Epithelial cell of proximal tubule (primary cell): ENCODE data around the gene CMAS. TPM values are rescaled to one million over a fixed set of nuclear protein-coding genes. Genes with fewer than 3 reads are reported as not detected.
"Not testable (repeated sequence)": the region's sequence is repeated elsewhere in the genome, so short reads cannot be mapped to it uniquely, and the experiment has no call there.

ENCODE experiments used
- DNase-seq: peaks from one replicate; pipeline ENCODE4 v3.0.0-alpha.2; 2011; ENCODE audit warnings: low read depth
- H3K4me3 ChIP-seq: 2 replicates; pipeline ENCODE4 v1.5.1; 2011; ENCODE audit warnings: low read depth, mild to moderate bottlenecking, low read length
- CTCF ChIP-seq: conservative IDR thresholded peaks from 2 replicates; pipeline ENCODE4 v1.5.1; 2012; ENCODE audit warnings: low read depth, mild to moderate bottlenecking, low read length
- total RNA-seq: library from RNA; depleted of rRNA; stranded (reverse); fragments of >200 nt; gene quantifications from 2 replicates; pipeline ENCODE4 v1.2.3, GENCODE V29; 2015

CMAS gene
- total RNA-seq, 1 donor from 2014 or later = 41.8 TPM

DNA sequence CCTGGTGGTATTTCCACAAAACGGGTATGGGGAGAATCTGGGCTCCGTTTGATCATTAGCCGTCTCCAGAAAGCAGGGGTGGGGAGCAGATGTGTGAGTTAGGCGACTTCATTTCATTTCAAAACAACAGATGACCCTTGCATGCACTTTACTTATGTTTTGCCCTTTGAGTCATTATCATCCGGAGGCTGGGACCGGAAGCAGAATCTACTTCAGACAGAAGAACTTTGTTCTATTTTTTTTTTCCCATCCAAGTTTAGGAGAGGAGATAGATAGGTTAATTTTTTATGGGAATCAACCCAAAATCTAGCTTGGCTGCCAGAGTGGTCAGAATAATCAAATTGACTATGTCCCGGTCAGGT, 31.3 kb upstream of the CMAS start:
- no peak for DNase-seq
- no peak for TF ChIP-seq CTCF
- no peak overlapping the region for H3K4me3 ChIP-seq

GRCh38 chr12:22016982-22017381, 29.0 kb upstream of the CMAS start:
- no peak for DNase-seq
- no peak for TF ChIP-seq CTCF
- H3K4me3 ChIP-seq = no peak overlapping the region

- H3K4me3 ChIP-seq = no peak overlapping the region
- no peak for DNase-seq
Measured at GRCh38 chr12:22018860-22019259, 27.2 kb upstream of the CMAS start.

DNA sequence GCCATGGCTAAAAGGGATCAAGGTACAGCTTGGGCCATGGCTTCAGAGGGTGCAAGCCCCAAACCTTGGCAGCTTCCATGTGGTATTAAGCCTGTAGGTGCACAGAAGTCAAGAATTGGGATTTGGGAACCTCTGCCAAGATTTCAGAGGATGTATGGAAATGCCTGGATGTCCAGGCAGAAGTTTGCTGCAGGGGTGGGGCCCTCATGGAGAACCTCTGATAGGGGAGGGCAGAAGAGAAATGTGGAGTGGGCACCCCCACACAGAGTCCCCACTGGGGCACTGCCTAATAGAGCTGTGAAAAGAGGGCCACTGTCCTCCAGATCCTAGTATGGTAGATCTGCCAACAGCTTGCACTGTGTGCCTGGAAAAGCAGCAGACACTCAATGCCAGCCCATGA, 22.5 kb upstream of the CMAS start:
- not testable (repeated sequence) for DNase-seq, H3K4me3 ChIP-seq

More at GRCh38 chr12:22018860-22019259, 27.2 kb upstream of the CMAS start:
- peak; percentile 46 for TF ChIP-seq CTCF

- TF ChIP-seq CTCF = no peak
- no peak for DNase-seq
- no peak overlapping the region for H3K4me3 ChIP-seq
Measured at GRCh38 chr12:22029491-22029890, 16.5 kb upstream of the CMAS start.

DNA sequence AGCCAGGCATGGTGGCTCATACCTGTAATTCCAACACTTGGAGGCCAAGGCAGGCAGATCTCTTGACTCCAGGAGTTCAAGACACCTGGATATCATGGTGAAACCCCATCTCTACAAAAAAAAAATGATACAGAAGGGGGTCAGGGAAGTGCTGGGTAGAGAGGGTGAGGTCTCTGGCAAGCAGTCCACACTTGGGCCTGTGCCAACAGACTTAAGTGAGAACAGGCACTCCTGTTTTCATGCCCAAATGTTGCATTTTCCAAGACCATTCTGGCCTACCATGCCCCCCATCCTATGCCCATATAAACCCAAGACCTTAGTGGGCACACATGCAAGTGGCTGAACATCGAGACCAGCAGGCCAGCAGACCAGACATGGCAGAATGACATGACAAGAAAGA, 16.0 kb upstream of the CMAS start:
- no peak for DNase-seq
- no peak for TF ChIP-seq CTCF
- no peak overlapping the region for H3K4me3 ChIP-seq

DNA sequence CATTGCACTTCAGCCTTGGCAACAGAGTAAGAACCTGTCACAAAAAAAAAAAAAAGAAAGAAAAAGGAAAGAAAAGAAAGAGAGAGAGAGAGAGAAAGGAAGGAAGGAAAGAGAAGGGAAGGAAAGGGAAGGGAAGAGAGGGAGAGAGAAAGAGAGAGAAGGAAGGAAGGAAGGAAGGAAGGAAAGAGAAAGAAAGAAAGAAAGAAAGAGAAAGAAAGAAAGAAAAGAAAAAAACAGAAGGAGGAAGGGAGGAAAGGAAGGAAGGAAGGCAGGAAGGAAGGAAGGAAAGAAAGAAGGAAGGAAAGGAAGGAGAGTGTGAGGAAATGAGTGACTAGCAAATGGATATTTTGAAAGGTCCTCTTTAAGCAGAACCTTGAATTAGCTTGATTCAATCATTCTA, 13.3 kb upstream of the CMAS start:
- DNase-seq = no peak
- H3K4me3 ChIP-seq = no peak overlapping the region
- TF ChIP-seq CTCF = no peak
